IMR-90 (cell line): ENCODE measurements around the gene ORC6. TPM values are rescaled to one million over a fixed set of nuclear protein-coding genes. Genes with fewer than 3 reads are reported as not detected.

Source experiments
- ATAC-seq: fragments of 200-7000 bp; cut with Tn5 transposase; 2 replicates; pipeline ENCODE4 v1.9.1; 2020; ENCODE audit warnings: low read depth, mild to moderate bottlenecking, moderate library complexity
- BruUV-seq: library from RNA; stranded (reverse); fragments of 400-500 nt; replicated peaks from 2 replicates; lab custom pipeline; 2021; lab: Mats Ljungman, UMichigan
- CTCF ChIA-PET: fragments of 300-600 bp; formaldehyde crosslinking; extraction: SDS; loops from one replicate; lab custom pipeline; 2021; ENCODE audit warnings: antibody characterized with exemption; lab: Yijun Ruan, JAX
- POLR2A ChIA-PET: fragments of 300-600 bp; sonication (Branson Sonifier 250); formaldehyde crosslinking; loops from one replicate; lab custom pipeline; 2022; ENCODE audit warnings: antibody characterized with exemption; ENCODE audit not compliant: unreplicated experiment; lab: Charles Lee
- DNase-seq: peaks from one replicate; pipeline ENCODE4 v3.0.0; 2013
- H2AFZ ChIP-seq: replicated peaks from 2 replicates; pipeline ENCODE3; 2013; ENCODE audit warnings: low read length, mild to moderate bottlenecking; ENCODE audit not compliant: poor library complexity
- H2AK5ac ChIP-seq: 2 replicates; pipeline ENCODE4 v1.6.1; 2013; ENCODE audit warnings: low read depth, low read length, inconsistent platforms
- H2AK9ac ChIP-seq: replicated peaks from 2 replicates; pipeline ENCODE3; 2013; ENCODE audit warnings: mild to moderate bottlenecking, low read depth, low read length, moderate library complexity; ENCODE audit not compliant: poor library complexity
- H2BK120ac ChIP-seq: 2 replicates; pipeline ENCODE4 v1.6.1; 2013; ENCODE audit warnings: low read depth, low read length, inconsistent platforms
- H2BK15ac ChIP-seq: 3 replicates; pipeline ENCODE4 v1.6.1; 2013; ENCODE audit warnings: low read depth, low read length, inconsistent platforms
- H2BK20ac ChIP-seq: 2 replicates; pipeline ENCODE4 v1.6.1; 2013; ENCODE audit warnings: low read depth, mild to moderate bottlenecking, inconsistent platforms, low read length, moderate library complexity
- H2BK5ac ChIP-seq: 2 replicates; pipeline ENCODE4 v1.6.1; 2013; ENCODE audit warnings: mild to moderate bottlenecking, low read depth, low read length, inconsistent platforms; ENCODE audit not compliant: poor library complexity, severe bottlenecking
- H3K14ac ChIP-seq: replicated peaks from 2 replicates; pipeline ENCODE4 v1.6.1; 2013; ENCODE audit warnings: low read depth, low read length, inconsistent platforms
- H3K18ac ChIP-seq: 2 replicates; pipeline ENCODE4 v1.6.1; 2013; ENCODE audit warnings: low read depth, low read length, control low read depth
- H3K23ac ChIP-seq: 2 replicates; pipeline ENCODE4 v1.6.1; 2013; ENCODE audit warnings: low read depth, low read length, inconsistent platforms
- H3K27ac ChIP-seq: 2 replicates; pipeline ENCODE4 v1.5.1; 2013; ENCODE audit warnings: mild to moderate bottlenecking, control low read depth, low read length; ENCODE audit not compliant: insufficient read depth
- H3K27me3 ChIP-seq: 2 replicates; pipeline ENCODE4 v1.6.1; 2013; ENCODE audit warnings: low read length; ENCODE audit not compliant: control insufficient read depth, insufficient read depth
- H3K36me3 ChIP-seq: 2 replicates; pipeline ENCODE4 v1.6.1; 2013; ENCODE audit warnings: low read length, mixed read lengths; ENCODE audit not compliant: control insufficient read depth, insufficient read depth
- H3K4ac ChIP-seq: 2 replicates; pipeline ENCODE4 v1.6.1; 2013; ENCODE audit warnings: low read depth, low read length, inconsistent platforms
- H3K4me1 ChIP-seq: 2 replicates; pipeline ENCODE4 v1.6.1; 2013; ENCODE audit warnings: low read length, mixed read lengths; ENCODE audit not compliant: control insufficient read depth, insufficient read depth
- H3K4me2 ChIP-seq: 2 replicates; pipeline ENCODE4 v1.6.1; 2013; ENCODE audit warnings: low read depth, mild to moderate bottlenecking, control low read depth, low read length, moderate library complexity
- H3K4me3 ChIP-seq: 2 replicates; pipeline ENCODE4 v1.5.1; 2013; ENCODE audit warnings: low read depth, mild to moderate bottlenecking, control low read depth, low read length, moderate library complexity; ENCODE audit not compliant: insufficient read depth
- H3K56ac ChIP-seq: 2 replicates; pipeline ENCODE4 v1.6.1; 2013; ENCODE audit warnings: low read length, inconsistent platforms; ENCODE audit not compliant: insufficient read depth; ENCODE audit errors: extremely low read depth
- H3K79me1 ChIP-seq, 2 experiments: 2 replicates each; pipeline ENCODE4 v1.6.1; 2013; ENCODE audit warnings: low read length in 2 of 2, inconsistent platforms in 1 of 2, low read depth in 1 of 2
- H3K9ac ChIP-seq: 2 replicates; pipeline ENCODE4 v1.6.1; 2013; ENCODE audit warnings: low read depth, low read length, control low read depth
- H3K9me1 ChIP-seq: 2 replicates; pipeline ENCODE4 v1.6.1; 2013; ENCODE audit warnings: low read length, inconsistent platforms; ENCODE audit not compliant: insufficient read depth
- H3K9me3 ChIP-seq: 2 replicates; pipeline ENCODE4 v1.6.1; 2013; ENCODE audit warnings: low read length; ENCODE audit not compliant: control insufficient read depth, insufficient read depth
- H4K20me1 ChIP-seq: 2 replicates; pipeline ENCODE4 v1.6.1; 2013; ENCODE audit warnings: low read length, inconsistent platforms; ENCODE audit not compliant: insufficient read depth
- H4K5ac ChIP-seq: 2 replicates; pipeline ENCODE4 v1.6.1; 2013; ENCODE audit warnings: mild to moderate bottlenecking, low read depth, low read length, control low read depth
- H4K8ac ChIP-seq, 2 experiments: 2 replicates each; pipeline ENCODE4 v1.6.1; 2013; ENCODE audit warnings: low read depth in 2 of 2, low read length in 2 of 2, control low read depth in 1 of 2, inconsistent platforms in 1 of 2
- H4K91ac ChIP-seq: 2 replicates; pipeline ENCODE4 v1.6.1; 2013; ENCODE audit warnings: low read depth, low read length, inconsistent platforms; ENCODE audit not compliant: insufficient read depth
- BHLHE40 ChIP-seq: fragments of 150-350 bp; IDR thresholded peaks from 2 replicates; pipeline ENCODE4 v1.6.1; 2016; ENCODE audit warnings: mild to moderate bottlenecking, low read depth, low read length
- FOS ChIP-seq: fragments of 150-350 bp; IDR thresholded peaks from 2 replicates; pipeline ENCODE4 v1.6.1; 2016; ENCODE audit warnings: low read depth, low read length
- MAZ ChIP-seq: IDR thresholded peaks from 2 replicates; pipeline ENCODE4 v1.6.1; 2012; ENCODE audit warnings: low read depth, mild to moderate bottlenecking, low read length, improper control_type of control experiment, moderate library complexity, borderline replicate concordance
- POLR2A ChIP-seq: IDR thresholded peaks from 2 replicates; pipeline ENCODE4 v1.6.1; 2012; ENCODE audit warnings: mild to moderate bottlenecking, low read depth, low read length
- RCOR1 ChIP-seq: IDR thresholded peaks from 2 replicates; pipeline ENCODE4 v1.6.1; 2012; ENCODE audit warnings: mild to moderate bottlenecking, low read length, improper control_type of control experiment; ENCODE audit not compliant: insufficient replicate concordance
- RFX5 ChIP-seq: IDR thresholded peaks from 2 replicates; pipeline ENCODE4 v1.8.0; 2012; ENCODE audit warnings: low read depth, mild to moderate bottlenecking, low read length, moderate library complexity
- WGBS, 2 experiments: methylation state at CpG; one replicate each; pipeline versions ENCODE4 v1.1.5 to v1.1.7; 2013; ENCODE audit warnings: missing lambda C conversion rate in 2 of 2; ENCODE audit not compliant: insufficient read length in 1 of 2; ENCODE audit errors: extremely low coverage in 2 of 2; 5-methylcytosine and 5-hydroxymethylcytosine counted together
- dilution Hi-C: fragments of 300-500 bp; cut with HindIII; formaldehyde crosslinking; loops from one replicate; pipeline ENCODE4 v1.14.3; 2018; ENCODE audit warnings: low sequenced_read_pairs; ENCODE audit not compliant: unreplicated experiment
- in situ Hi-C: fragments of 300-500 bp; cut with MboI; formaldehyde crosslinking; loops from 3 replicates; pipeline ENCODE4 v1.14.3; 2019; ENCODE audit warnings: low sequenced_read_pairs, inconsistent platforms, mixed read lengths
- intact Hi-C: fragments of 100-400 bp; cut with micrococcal nuclease; formaldehyde crosslinking; loops from 2 replicates; pipeline ENCODE4 v1.10.0; 2022
- polyA plus RNA-seq, 3 experiments: library from polyadenylated mRNA; depleted of rRNA; stranded (reverse); fragments of >200 nt; gene quantifications; 2 replicates each; pipeline ENCODE4 v1.2.3, GENCODE V29; 2012; ENCODE audit warnings: low replicate concordance in 1 of 3
- total RNA-seq: library from RNA; depleted of rRNA; stranded (reverse); fragments of >200 nt; gene quantifications from 2 replicates; pipeline ENCODE4 v1.2.3, GENCODE V29; 2012
- TF ChIP-seq, protein P1 (sequence below): conservative IDR thresholded peaks from 2 replicates; pipeline ENCODE4 v1.5.1; 2012; ENCODE audit warnings: mild to moderate bottlenecking, low read depth, low read length, improper control_type of control experiment

The ORC6 gene
- total and polyA plus RNA-seq, 2 of the 4 experiments (the other 2 are of a cell fraction): 9.0 to 15.9 TPM

DNA sequence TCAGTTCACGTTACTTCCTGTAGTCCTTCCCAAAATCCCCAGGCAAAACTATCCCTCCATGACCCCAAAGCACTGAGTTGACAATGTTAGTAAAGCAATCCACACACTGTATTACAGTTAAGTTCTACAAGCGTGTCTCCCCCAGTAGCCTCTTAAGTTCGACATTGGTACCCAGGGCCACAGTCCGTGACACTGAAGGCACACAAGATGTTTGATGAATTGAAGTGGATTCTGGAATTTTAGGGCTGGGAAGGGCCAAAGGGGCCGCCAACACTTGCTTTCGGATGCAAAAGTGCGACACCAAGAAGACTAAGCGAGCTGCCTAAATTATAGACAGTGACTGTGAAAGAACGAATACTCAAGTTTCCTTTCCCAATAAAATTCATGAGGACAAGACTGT is 2.0 kb upstream of the ORC6 start:
- Histone ChIP-seq H2BK120ac (no peak overlapping the region), H3K27ac (no peak overlapping the region), H3K4me2 (peak overlapping the region; percentile 85), H3K4me1 (peaks cover 6% of the 10 kb centered on the region), H3K4me3 (peak overlapping the region; percentile 88), H2AFZ (no peak overlapping the region), H3K18ac (no peak overlapping the region), H4K8ac (no peak overlapping the region), H3K36me3 (0 out of 2 replicates have a peak, but pooled peaks cover 2% of the 10 kb centered on the region), H3K9me1 (peaks cover 5% of the 10 kb centered on the region), H4K20me1 (peaks cover 55% of the 10 kb centered on the region), H3K23ac (peak overlapping the region; percentile 59), H2BK20ac (no peak overlapping the region), H3K56ac (no peak overlapping the region), H3K9ac (no peak overlapping the region; the same call in 1 of the 2 replicates), H2BK5ac (no peak overlapping the region), H4K5ac (no peak overlapping the region), H2BK15ac (no peak overlapping the region), H4K91ac (no peak overlapping the region), H3K4ac (no peak overlapping the region), H2AK9ac (peak overlapping the region; percentile 10), H3K79me1 (peaks cover 22 to 56% of the 10 kb centered on the region in 2 experiments), H2AK5ac (no peak overlapping the region), H3K14ac (no peak overlapping the region), H3K27me3 (no peaks in the 10 kb centered on the region), H3K9me3 (no peaks in the 10 kb centered on the region)
- no peak for DNase-seq
- BruUV-seq: no TSS peak
- CTCF ChIA-PET: interaction anchor here (1.9 kb wide), 1 partner anchor 14 kb away, joined by 9 read pairs; no protein-coding TSS in a partner anchor
- in situ Hi-C loops (no loop called here), dilution Hi-C loops (no loop called here), intact Hi-C loops (no loop called here)
- ATAC-seq: no peak
- POLR2A ChIA-PET: no interaction called here
- TF ChIP-seq POLR2A (no peak), RCOR1 (no peak), MAZ (no peak), BHLHE40 (no peak), RFX5 (no peak), FOS (no peak)
- TF ChIP-seq, protein P1, sequence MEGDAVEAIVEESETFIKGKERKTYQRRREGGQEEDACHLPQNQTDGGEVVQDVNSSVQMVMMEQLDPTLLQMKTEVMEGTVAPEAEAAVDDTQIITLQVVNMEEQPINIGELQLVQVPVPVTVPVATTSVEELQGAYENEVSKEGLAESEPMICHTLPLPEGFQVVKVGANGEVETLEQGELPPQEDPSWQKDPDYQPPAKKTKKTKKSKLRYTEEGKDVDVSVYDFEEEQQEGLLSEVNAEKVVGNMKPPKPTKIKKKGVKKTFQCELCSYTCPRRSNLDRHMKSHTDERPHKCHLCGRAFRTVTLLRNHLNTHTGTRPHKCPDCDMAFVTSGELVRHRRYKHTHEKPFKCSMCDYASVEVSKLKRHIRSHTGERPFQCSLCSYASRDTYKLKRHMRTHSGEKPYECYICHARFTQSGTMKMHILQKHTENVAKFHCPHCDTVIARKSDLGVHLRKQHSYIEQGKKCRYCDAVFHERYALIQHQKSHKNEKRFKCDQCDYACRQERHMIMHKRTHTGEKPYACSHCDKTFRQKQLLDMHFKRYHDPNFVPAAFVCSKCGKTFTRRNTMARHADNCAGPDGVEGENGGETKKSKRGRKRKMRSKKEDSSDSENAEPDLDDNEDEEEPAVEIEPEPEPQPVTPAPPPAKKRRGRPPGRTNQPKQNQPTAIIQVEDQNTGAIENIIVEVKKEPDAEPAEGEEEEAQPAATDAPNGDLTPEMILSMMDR: no peak
- 80% methylated on average over 1 of the region's 9 CpGs; no CpG with 5 or more reads in 1 of the 2 experiments for WGBS, 2 experiments
